Ascending aorta (tissue), 2 donors: ENCODE data around the gene GALNT9. TPM values are rescaled to one million over a fixed set of nuclear protein-coding genes. Genes with fewer than 3 reads are reported as not detected.

ENCODE experiments used
- DNase-seq, 2 donors: peaks; one replicate each; pipeline ENCODE4 v3.0.0-alpha.2; 2019; ENCODE audit warnings: low spot score in 2 of 2
- H3K27ac ChIP-seq, 2 donors: fragments of 200-600 bp; sonication (generic); one replicate each; pipeline ENCODE4 v1.5.1; 2016 to 2017; ENCODE audit warnings: mild to moderate bottlenecking in 1 of 2
- H3K27me3 ChIP-seq: fragments of 200-600 bp; sonication (generic); one replicate; pipeline ENCODE4 v1.5.1; 2017
- H3K36me3 ChIP-seq, 2 donors: fragments of 200-600 bp; sonication (generic); one replicate each; pipeline ENCODE4 v1.5.1; 2016
- H3K4me1 ChIP-seq, 2 donors: fragments of 200-600 bp; sonication (generic); one replicate each; pipeline ENCODE4 v1.5.1; 2016 to 2017; ENCODE audit warnings: mild to moderate bottlenecking in 1 of 2
- H3K4me3 ChIP-seq, 2 donors: fragments of 200-600 bp; sonication (generic); one replicate each; pipeline ENCODE4 v1.5.1; 2016 to 2017; ENCODE audit warnings: mild to moderate bottlenecking in 1 of 2
- H3K9me3 ChIP-seq, 2 donors: fragments of 200-600 bp; sonication (generic); one replicate each; pipeline ENCODE4 v1.5.1; 2016
- CTCF ChIP-seq, 3 experiments: fragments of 200-600 bp in 2 of 3; fragments of 450-650 bp in 1 of 3; sonication (generic) in 2 of 3; IDR thresholded peaks; one replicate each; pipeline ENCODE4 v1.5.1; 2016 to 2019; ENCODE audit warnings: antibody characterized with exemption in 3 of 3, mild to moderate bottlenecking in 1 of 3, moderate library complexity in 1 of 3
- intact Hi-C: fragments of 100-400 bp; cut with DNase I; formaldehyde crosslinking; loops from one replicate; pipeline ENCODE4 v1.15.1; 2023
- total RNA-seq: library from RNA; depleted of rRNA; stranded (reverse); fragments of >200 nt; gene quantifications from one replicate; pipeline ENCODE4 v1.1.0, GENCODE V29; 2016

Gene GALNT9
- total RNA-seq, 1 donor from 2014 or later = not detected

- peaks cover 7% of the 10 kb centered on the region for H3K27me3 ChIP-seq
- TF ChIP-seq CTCF (IDR thresholded peaks at IDR 0.05) = no peak
These were observed 100.1 kb downstream of the GALNT9 start for GRCh38 chr12:132229193-132229760.

GRCh38 chr12:132228476-132229192 is 100.8 kb downstream of the GALNT9 start:
- Histone ChIP-seq H3K9me3 (no peaks in the 10 kb centered on the region), H3K4me1 (no peaks in the 10 kb centered on the region), H3K27me3 (peaks cover 7% of the 10 kb centered on the region), H3K36me3 (no peaks in the 10 kb centered on the region), H3K27ac (no peak overlapping the region), H3K4me3 (no peak overlapping the region)
- intact Hi-C loops = no loop called here
- no peak for DNase-seq
- TF ChIP-seq CTCF (IDR thresholded peaks at IDR 0.05) = no peak

More at GRCh38 chr12:132229193-132229760, 100.1 kb downstream of the GALNT9 start:
- Histone ChIP-seq H3K36me3 (no peaks in the 10 kb centered on the region), H3K9me3 (no peaks in the 10 kb centered on the region), H3K4me1 (no peaks in the 10 kb centered on the region), H3K4me3 (no peak overlapping the region), H3K27ac (no peak overlapping the region)
- DNase-seq = no peak
- intact Hi-C loops = no loop called here

GRCh38 chr12:132227782-132228475 is 101.5 kb downstream of the GALNT9 start:
- TF ChIP-seq CTCF (IDR thresholded peaks at IDR 0.05) = no peak
- Histone ChIP-seq H3K27me3 (peaks cover 7% of the 10 kb centered on the region), H3K36me3 (no peaks in the 10 kb centered on the region), H3K27ac (no peak overlapping the region), H3K9me3 (no peaks in the 10 kb centered on the region), H3K4me3 (no peak overlapping the region), H3K4me1 (no peaks in the 10 kb centered on the region)
- intact Hi-C loops = no loop called here
- no peak for DNase-seq

- intact Hi-C loops = no loop called here
- Histone ChIP-seq H3K4me1 (no peaks in the 10 kb centered on the region), H3K27me3 (peaks cover 7% of the 10 kb centered on the region), H3K4me3 (no peak overlapping the region), H3K27ac (no peak overlapping the region), H3K9me3 (no peaks in the 10 kb centered on the region), H3K36me3 (no peaks in the 10 kb centered on the region)
- DNase-seq = no peak
- no peak for TF ChIP-seq CTCF (IDR thresholded peaks at IDR 0.05)
These were observed 102.3 kb downstream of the GALNT9 start for GRCh38 chr12:132227118-132227517.

- no peak for DNase-seq
- Histone ChIP-seq H3K9me3 (no peaks in the 10 kb centered on the region), H3K36me3 (no peaks in the 10 kb centered on the region), H3K4me1 (no peaks in the 10 kb centered on the region), H3K27ac (no peak overlapping the region), H3K4me3 (no peak overlapping the region), H3K27me3 (peaks cover 7% of the 10 kb centered on the region)
- intact Hi-C loops = no loop called here
- TF ChIP-seq CTCF (IDR thresholded peaks at IDR 0.05) = no peak
These were observed 102.8 kb downstream of the GALNT9 start for GRCh38 chr12:132226604-132227003.
